Measurements from ENCODE around the gene PACRG. TPM values are rescaled to one million over a fixed set of nuclear protein-coding genes. Genes with fewer than 3 reads are reported as not detected.

The PACRG gene
- total and polyA plus RNA-seq, 2 experiments from 2014 or later: 0.17 to 0.68 TPM

DNA sequence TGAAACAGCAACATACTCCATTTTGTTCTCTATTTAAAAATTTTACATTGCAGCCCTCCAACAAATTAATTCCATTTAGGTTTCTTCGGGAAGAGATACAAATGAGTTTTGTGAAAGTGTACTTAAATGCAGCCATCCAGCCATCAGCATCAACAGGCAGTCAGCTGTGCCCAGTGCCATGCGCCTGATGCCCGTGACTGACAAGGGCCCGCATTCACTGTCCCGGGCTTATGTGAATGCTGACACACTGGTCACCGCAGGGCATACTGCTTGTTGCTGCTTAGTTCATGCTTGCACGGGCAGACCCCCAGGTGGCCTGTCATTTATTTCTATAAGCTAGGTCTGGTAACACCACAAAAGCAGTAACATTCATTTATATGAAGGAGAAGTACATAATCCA lies 461.8 kb downstream of the PACRG start (continued):
- TF ChIP-seq, protein P1, sequence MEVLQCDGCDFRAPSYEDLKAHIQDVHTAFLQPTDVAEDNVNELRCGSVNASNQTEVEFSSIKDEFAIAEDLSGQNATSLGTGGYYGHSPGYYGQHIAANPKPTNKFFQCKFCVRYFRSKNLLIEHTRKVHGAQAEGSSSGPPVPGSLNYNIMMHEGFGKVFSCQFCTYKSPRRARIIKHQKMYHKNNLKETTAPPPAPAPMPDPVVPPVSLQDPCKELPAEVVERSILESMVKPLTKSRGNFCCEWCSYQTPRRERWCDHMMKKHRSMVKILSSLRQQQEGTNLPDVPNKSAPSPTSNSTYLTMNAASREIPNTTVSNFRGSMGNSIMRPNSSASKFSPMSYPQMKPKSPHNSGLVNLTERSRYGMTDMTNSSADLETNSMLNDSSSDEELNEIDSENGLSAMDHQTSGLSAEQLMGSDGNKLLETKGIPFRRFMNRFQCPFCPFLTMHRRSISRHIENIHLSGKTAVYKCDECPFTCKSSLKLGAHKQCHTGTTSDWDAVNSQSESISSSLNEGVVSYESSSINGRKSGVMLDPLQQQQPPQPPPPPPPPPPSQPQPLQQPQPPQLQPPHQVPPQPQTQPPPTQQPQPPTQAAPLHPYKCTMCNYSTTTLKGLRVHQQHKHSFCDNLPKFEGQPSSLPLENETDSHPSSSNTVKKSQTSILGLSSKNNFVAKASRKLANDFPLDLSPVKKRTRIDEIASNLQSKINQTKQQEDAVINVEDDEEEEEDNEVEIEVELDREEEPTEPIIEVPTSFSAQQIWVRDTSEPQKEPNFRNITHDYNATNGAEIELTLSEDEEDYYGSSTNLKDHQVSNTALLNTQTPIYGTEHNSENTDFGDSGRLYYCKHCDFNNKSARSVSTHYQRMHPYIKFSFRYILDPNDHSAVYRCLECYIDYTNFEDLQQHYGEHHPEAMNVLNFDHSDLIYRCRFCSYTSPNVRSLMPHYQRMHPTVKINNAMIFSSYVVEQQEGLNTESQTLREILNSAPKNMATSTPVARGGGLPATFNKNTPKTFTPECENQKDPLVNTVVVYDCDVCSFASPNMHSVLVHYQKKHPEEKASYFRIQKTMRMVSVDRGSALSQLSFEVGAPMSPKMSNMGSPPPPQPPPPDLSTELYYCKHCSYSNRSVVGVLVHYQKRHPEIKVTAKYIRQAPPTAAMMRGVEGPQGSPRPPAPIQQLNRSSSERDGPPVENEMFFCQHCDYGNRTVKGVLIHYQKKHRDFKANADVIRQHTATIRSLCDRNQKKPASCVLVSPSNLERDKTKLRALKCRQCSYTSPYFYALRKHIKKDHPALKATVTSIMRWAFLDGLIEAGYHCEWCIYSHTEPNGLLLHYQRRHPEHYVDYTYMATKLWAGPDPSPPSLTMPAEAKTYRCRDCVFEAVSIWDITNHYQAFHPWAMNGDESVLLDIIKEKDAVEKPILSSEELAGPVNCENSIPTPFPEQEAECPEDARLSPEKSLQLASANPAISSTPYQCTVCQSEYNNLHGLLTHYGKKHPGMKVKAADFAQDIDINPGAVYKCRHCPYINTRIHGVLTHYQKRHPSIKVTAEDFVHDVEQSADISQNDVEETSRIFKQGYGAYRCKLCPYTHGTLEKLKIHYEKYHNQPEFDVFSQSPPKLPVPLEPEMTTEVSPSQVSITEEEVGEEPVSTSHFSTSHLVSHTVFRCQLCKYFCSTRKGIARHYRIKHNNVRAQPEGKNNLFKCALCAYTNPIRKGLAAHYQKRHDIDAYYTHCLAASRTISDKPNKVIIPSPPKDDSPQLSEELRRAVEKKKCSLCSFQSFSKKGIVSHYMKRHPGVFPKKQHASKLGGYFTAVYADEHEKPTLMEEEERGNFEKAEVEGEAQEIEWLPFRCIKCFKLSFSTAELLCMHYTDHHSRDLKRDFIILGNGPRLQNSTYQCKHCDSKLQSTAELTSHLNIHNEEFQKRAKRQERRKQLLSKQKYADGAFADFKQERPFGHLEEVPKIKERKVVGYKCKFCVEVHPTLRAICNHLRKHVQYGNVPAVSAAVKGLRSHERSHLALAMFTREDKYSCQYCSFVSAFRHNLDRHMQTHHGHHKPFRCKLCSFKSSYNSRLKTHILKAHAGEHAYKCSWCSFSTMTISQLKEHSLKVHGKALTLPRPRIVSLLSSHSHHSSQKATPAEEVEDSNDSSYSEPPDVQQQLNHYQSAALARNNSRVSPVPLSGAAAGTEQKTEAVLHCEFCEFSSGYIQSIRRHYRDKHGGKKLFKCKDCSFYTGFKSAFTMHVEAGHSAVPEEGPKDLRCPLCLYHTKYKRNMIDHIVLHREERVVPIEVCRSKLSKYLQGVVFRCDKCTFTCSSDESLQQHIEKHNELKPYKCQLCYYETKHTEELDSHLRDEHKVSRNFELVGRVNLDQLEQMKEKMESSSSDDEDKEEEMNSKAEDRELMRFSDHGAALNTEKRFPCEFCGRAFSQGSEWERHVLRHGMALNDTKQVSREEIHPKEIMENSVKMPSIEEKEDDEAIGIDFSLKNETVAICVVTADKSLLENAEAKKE (CRISPR knock-in tag; IDR thresholded peaks at IDR 0.05): no peak
- TF ChIP-seq, protein P2, sequence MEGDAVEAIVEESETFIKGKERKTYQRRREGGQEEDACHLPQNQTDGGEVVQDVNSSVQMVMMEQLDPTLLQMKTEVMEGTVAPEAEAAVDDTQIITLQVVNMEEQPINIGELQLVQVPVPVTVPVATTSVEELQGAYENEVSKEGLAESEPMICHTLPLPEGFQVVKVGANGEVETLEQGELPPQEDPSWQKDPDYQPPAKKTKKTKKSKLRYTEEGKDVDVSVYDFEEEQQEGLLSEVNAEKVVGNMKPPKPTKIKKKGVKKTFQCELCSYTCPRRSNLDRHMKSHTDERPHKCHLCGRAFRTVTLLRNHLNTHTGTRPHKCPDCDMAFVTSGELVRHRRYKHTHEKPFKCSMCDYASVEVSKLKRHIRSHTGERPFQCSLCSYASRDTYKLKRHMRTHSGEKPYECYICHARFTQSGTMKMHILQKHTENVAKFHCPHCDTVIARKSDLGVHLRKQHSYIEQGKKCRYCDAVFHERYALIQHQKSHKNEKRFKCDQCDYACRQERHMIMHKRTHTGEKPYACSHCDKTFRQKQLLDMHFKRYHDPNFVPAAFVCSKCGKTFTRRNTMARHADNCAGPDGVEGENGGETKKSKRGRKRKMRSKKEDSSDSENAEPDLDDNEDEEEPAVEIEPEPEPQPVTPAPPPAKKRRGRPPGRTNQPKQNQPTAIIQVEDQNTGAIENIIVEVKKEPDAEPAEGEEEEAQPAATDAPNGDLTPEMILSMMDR (conservative IDR thresholded peaks at IDR 0.05; ENCODE audit: low read depth in 2 of 2): no peak
- TF ChIP-seq EZH2phosphoT487 (IDR thresholded peaks at IDR 0.05; ENCODE audit: unreplicated experiment) (no peak), ZNF331 (CRISPR knock-in tag; IDR thresholded peaks at IDR 0.05; ENCODE audit: low read depth) (no peak), POLR2AphosphoS5 (IDR thresholded peaks at IDR 0.05; ENCODE audit: low read depth) (no peak), CREB1 (CRISPR knock-in tag; IDR thresholded peaks at IDR 0.05; ENCODE audit: low read depth) (no peak), STAT1 (IDR thresholded peaks at IDR 0.05; ENCODE audit: unreplicated experiment) (no peak)
- TF ChIP-seq, protein P3, sequence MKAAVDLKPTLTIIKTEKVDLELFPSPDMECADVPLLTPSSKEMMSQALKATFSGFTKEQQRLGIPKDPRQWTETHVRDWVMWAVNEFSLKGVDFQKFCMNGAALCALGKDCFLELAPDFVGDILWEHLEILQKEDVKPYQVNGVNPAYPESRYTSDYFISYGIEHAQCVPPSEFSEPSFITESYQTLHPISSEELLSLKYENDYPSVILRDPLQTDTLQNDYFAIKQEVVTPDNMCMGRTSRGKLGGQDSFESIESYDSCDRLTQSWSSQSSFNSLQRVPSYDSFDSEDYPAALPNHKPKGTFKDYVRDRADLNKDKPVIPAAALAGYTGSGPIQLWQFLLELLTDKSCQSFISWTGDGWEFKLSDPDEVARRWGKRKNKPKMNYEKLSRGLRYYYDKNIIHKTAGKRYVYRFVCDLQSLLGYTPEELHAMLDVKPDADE (IDR thresholded peaks at IDR 0.05): no peak
